H54 (cell line): ENCODE measurements around the gene VANGL2.

Experiments used
- DNase-seq: peaks from one replicate; pipeline ENCODE4 v3.0.0; 2011; ENCODE audit warnings: low spot score, mixed read lengths; ENCODE audit not compliant: insufficient read length
- FAIRE-seq: peaks from 3 replicates; lab custom pipeline; 2011; peaks lifted over from hg19 to GRCh38; lab: Jason Lieb, UNC
- POLR2A ChIP-seq: IDR thresholded peaks from 2 replicates; pipeline ENCODE4 v1.6.1; 2011; ENCODE audit warnings: low read depth, mild to moderate bottlenecking, low read length

VANGL2 gene

GRCh38 chr1:160363951-160364735 lies 36.2 kb upstream of the VANGL2 start:
- DNase-seq (no peak), FAIRE-seq (no peak)
- TF ChIP-seq POLR2A, result no peak

- DNase-seq, result no peak
- FAIRE-seq, result no peak
- TF ChIP-seq POLR2A, result no peak
Observed at GRCh38 chr1:160365325-160365724, 35.0 kb upstream of the VANGL2 start.

GRCh38 chr1:160366731-160367515 lies 33.4 kb upstream of the VANGL2 start, which contains the start of gene NHLH1:
TSS of gene NHLH1 (plus strand) at chr1:160367071. CDS start at chr1:160370732, 3,661 bp downstream.
- no peak for TF ChIP-seq POLR2A
- DNase-seq (no peak), FAIRE-seq (no peak)

GRCh38 chr1:160367516-160367900 lies 32.9 kb upstream of the VANGL2 start:
- no peak for DNase-seq
- TF ChIP-seq POLR2A, result no peak
- FAIRE-seq, result no peak

- no peak for TF ChIP-seq POLR2A
- FAIRE-seq, result no peak
- no peak for DNase-seq
Observed at GRCh38 chr1:160367934-160368923, 32.1 kb upstream of the VANGL2 start.

GRCh38 chr1:160369087-160369486 lies 31.3 kb upstream of the VANGL2 start:
- FAIRE-seq (no peak), DNase-seq (no peak)
- TF ChIP-seq POLR2A, result no peak

- no peak for FAIRE-seq
- TF ChIP-seq POLR2A, result no peak
- no peak for DNase-seq
Observed at GRCh38 chr1:160370561-160371345, 29.6 kb upstream of the VANGL2 start.

- TF ChIP-seq POLR2A, result no peak
- FAIRE-seq (no peak), DNase-seq (no peak)
Observed at GRCh38 chr1:160371346-160371631, 29.1 kb upstream of the VANGL2 start.

GRCh38 chr1:160371756-160372155 lies 28.6 kb upstream of the VANGL2 start:
- TF ChIP-seq POLR2A, result no peak
- DNase-seq (no peak), FAIRE-seq (no peak)

- FAIRE-seq (no peak), DNase-seq (no peak)
- no peak for TF ChIP-seq POLR2A
Observed at GRCh38 chr1:160373696-160374095, 26.7 kb upstream of the VANGL2 start.

- FAIRE-seq (no peak), DNase-seq (no peak)
- TF ChIP-seq POLR2A, result no peak
Observed at GRCh38 chr1:160374306-160375110, 25.9 kb upstream of the VANGL2 start.
